Measurements from ENCODE around the gene LDLRAD1.
"Not testable (repeated sequence)": the region's sequence is repeated elsewhere in the genome, so short reads cannot be mapped to it uniquely, and the experiment has no call there.

The LDLRAD1 gene, protein sequence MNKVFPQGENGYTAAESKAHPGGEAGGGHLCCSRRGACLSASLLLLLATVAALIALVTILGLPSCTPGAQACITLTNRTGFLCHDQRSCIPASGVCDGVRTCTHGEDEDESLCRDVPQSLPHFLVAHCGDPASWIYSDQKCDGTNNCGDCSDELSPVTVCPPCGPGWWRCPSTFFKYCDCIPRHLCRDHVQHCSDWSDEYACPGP

GRCh38 chr1:54017979-54018378, at the start of gene LDLRAD1:
TSS of gene LDLRAD1 (minus strand) at chr1:54018186. CDS start at chr1:54018112, 74 bp downstream.
- peak; percentile 64 for DNase-seq

- DNase-seq: no peak
These were observed 46.3 kb upstream of the LDLRAD1 start for GRCh38 chr1:54064299-54064698.

GRCh38 chr1:54054438-54054749, 36.4 kb upstream of the LDLRAD1 start:
- peak; percentile 21 for DNase-seq

GRCh38 chr1:54053745-54054437, 35.9 kb upstream of the LDLRAD1 start:
- no peak for DNase-seq

DNA sequence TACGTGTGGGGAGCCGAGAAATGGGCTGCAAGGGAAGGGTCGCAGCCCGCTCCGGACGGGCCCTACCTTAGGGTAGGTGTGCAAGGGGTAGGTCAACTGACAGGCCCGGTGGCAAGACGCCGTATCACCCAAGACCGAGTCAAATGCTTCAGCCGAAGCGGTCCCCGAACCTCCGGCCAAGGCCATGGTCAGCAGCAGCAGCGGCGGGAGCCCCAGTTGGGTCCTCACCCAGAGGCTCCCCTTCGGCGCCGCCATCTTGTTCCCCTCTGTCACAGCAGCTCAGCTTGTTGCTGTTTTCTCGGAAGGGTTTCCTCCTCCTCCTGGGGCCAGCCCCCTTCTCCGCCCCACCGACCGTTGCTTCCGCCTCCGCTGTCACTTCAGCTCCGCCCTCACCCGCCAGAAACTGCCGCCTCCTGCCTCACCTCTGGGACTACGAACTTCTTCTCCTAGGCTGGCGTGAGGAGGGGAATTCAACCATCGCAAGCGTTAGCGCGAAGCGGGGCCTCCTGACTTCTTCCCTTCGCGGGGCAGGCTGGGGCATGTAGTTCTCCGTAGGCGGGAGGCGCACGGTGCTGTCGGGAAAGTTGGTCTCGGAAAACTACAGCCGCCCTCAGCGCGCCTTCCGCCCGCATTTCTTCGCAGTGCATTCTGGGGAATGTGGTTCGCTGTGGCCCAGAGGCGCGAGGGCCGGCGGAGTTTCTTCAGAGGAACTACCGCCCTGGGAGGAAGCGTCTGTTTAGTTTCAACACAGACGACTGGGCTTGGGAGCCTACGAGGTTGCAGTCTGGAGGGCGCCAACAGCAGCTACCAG, 35.2 kb upstream of the LDLRAD1 start, which contains the start of the genes TCEANC2 and TMEM59:
TCEANC2 (plus strand) TSS at position 675 of the 811 bp plus-strand sequence. CDS start 815 bp downstream, outside the sequence.
TMEM59 (minus strand) TSS at position 271 of the 811 bp plus-strand sequence; CDS start at position 255, 16 bp downstream.
- peak; percentile 98 for DNase-seq

GRCh38 chr1:54052431-54052933, 34.5 kb upstream of the LDLRAD1 start:
- DNase-seq: peak; percentile 54

- DNase-seq: peak; percentile 45
These were observed 34.0 kb upstream of the LDLRAD1 start for GRCh38 chr1:54051933-54052430.

GRCh38 chr1:54050435-54050834, 32.4 kb upstream of the LDLRAD1 start:
- DNase-seq: not testable (repeated sequence)

- no peak for DNase-seq
These were observed 29.7 kb upstream of the LDLRAD1 start for GRCh38 chr1:54047384-54048305.

GRCh38 chr1:54046671-54047383, 28.8 kb upstream of the LDLRAD1 start:
- peak; percentile 72 for DNase-seq

- DNase-seq: no peak
These were observed 27.5 kb upstream of the LDLRAD1 start for GRCh38 chr1:54045496-54045895.

- no peak for DNase-seq
These were observed 23.8 kb upstream of the LDLRAD1 start for GRCh38 chr1:54041806-54042205.

- no peak for DNase-seq
These were observed 19.5 kb upstream of the LDLRAD1 start for GRCh38 chr1:54037476-54037875.

DNA sequence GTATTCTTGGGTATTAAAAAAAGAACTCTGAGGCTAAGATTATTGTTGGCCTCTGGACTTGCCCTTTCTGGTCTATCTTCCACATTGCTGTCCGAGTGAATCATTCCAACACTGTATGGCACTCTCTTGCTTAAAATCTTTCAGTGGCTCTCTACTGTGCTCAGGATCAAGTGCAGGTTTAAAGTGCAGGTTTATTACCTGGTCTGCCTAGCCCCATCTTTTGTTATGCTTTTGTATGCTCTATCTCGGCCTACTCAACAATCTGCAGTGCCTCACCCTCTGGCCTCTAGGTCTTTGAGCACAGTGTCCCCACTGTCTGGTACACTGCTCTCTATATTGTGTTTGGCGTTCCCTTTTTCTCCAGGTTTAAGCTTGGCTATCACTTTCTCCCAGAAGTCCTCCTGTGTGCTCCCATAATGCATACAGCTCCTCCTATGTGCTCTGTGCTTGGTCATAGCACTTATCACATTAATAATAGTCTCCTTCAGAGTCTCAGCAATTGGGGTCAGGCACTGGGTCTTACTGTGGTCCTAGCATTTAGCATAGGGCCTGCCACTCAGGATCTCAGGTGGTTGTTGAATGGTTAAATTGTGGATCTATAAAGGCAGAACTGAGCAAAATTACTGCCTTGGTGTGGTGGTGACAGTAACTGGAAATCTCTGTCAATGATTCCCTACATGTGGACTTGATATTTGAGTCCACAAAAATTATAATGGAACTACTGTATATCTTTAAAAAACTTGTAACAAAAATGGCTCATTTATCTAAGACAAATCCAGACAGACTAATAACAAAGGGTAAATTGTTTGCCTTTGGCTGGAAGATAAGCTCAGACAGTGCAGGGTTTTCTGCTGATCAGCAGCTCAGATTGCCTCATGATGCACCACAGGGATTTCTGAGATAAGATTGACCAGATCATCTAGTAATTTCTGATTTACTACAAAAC, 10.6 kb upstream of the LDLRAD1 start:
- peak; percentile 18 for DNase-seq

DNA sequence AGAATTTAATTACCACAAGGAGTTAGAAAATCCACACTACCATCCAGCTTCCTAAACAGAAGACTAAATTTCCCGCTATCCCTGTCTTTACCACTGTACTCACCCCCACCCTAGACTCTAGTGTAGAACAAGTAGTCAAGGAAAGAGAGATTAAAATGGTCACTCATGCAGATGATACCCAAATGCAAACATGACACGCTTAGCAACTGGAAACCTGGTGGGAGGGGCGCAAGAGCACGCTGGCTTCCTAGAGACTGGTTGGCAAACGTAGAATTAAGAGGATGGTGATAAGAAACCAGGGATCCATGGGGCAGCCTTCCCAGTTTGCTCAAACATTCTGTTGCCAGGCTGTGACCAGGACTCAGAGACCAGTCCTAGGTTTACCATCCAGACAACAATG, 9.9 kb upstream of the LDLRAD1 start:
- peak; percentile 65 for DNase-seq

DNA sequence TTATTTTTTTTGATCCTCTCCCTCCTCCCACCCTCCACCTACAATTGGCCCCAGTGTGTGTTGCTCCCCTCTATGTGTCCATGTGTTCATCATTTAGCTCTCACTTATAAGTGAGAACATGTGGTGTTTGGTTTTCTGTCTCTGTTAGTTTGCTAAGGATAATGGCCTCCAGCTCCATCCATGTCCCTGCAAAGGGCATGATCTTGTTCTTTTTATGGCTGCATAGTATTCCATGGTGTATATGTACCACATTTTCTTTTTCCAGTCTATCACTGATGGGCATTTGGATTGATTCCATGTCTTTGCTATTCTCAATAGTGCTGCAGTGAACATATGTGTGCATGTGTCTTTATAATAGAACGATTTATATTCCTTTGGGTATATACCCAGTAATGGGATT, 6.8 kb upstream of the LDLRAD1 start:
- not testable (repeated sequence) for DNase-seq

DNA sequence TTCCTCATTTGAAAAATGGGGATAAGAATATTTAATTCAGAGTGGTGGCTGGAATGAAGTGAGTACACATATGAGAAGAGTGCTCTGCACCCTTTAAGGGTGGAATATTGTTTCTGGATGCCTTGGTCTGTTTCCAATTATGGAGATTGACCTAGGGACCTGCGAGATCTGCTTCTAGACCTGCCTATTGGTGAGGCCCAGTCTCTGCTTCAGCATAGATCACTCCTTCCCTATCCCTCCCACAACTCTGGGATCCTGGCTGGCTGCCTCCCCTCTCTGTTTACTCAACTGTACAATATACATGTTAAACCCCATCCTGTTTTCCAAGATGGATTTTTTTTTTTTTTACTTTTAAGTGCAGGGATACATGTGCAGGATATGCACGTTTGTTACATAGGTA, 6.4 kb upstream of the LDLRAD1 start:
- no peak for DNase-seq

DNA sequence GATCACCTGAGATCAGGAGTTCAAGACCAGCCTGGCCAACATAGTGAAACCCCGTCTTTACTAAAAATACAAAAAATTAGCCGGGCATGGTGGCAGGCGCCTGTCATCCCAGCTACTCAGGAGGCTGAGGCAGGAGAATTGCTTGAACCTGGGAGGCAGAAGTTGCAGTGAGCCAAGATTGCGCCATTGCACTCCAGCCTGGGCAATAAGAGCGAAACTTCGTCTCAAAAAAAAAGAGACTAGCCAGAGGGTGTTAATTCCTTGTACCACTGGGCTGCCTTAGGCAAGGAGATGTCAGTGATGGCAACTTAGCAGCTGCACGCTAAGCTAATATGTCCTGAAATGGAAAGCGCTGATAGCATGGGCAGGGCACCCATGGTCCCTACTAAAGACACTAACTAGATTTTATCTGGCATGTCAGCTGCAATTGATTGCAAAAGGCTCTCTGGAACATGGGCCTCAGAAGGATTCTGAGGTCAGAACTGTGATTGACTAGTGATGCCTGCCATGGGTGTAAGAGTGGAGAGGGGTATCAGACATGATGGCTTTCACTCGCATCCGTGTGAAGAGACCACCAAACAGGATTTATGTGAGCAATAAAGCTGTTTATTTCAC, 1.7 kb upstream of the LDLRAD1 start:
- DNase-seq: not testable (repeated sequence)

DNA sequence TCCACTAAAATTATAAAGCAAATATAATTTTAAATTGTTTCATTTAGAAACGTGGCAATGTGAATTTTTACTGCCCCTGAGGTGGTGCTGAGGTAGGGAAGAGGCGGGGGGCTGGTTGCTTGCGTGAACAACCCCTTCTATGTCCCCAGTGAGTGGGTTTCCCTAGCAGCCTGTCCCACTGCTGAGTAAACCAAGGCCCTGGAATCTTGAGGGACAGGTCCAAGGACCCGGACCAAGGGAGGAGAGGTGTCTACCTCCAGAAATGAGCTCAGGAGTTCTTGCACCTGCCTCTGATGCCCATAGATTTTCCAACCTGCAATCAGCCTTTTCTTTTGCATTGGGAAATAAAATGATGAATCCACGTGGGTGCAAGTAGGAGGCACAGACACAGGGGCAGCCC, 649 bp upstream of the LDLRAD1 start:
- DNase-seq: no peak

All from NCI-H146 (cell line).